Lower leg skin (tissue), 3 donors: ENCODE results near the gene OGFOD2.
"Not testable (repeated sequence)": the region's sequence is repeated elsewhere in the genome, so short reads cannot be mapped to it uniquely, and the experiment has no call there.

Experiments
- POLR2A ChIP-seq, 2 donors: fragments of 450-650 bp; IDR thresholded peaks; one replicate each; pipeline ENCODE4 v1.6.1; 2016 to 2017; ENCODE audit warnings: antibody characterized with exemption in 2 of 2, mild to moderate bottlenecking in 1 of 2, moderate library complexity in 1 of 2
- TF ChIP-seq, protein P1 (sequence below), 3 donors: fragments of 450-650 bp; IDR thresholded peaks; one replicate each; pipeline ENCODE4 v1.5.1; 2016; ENCODE audit warnings: antibody characterized with exemption in 3 of 3, mild to moderate bottlenecking in 3 of 3, moderate library complexity in 2 of 3

DNA sequence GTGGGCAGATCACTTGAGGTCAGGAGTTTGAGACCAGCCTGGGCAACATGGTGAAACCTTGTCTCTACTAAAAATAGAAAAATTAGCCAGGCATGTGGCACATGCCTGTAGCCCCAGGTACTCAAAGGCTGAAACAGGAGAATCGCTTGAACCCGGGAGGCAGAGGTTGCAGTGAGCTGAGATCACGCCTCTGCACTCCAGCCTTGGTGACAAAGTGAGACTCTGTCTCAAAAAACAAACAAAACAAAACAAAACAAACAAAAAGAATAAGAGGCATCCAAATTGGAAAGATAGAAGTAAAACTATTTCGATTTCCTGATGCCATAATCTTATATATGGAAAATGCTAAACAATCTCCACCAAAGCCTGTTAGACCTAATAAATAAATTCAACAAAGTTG is 39.4 kb downstream of the OGFOD2 start:
- TF ChIP-seq, protein P1, sequence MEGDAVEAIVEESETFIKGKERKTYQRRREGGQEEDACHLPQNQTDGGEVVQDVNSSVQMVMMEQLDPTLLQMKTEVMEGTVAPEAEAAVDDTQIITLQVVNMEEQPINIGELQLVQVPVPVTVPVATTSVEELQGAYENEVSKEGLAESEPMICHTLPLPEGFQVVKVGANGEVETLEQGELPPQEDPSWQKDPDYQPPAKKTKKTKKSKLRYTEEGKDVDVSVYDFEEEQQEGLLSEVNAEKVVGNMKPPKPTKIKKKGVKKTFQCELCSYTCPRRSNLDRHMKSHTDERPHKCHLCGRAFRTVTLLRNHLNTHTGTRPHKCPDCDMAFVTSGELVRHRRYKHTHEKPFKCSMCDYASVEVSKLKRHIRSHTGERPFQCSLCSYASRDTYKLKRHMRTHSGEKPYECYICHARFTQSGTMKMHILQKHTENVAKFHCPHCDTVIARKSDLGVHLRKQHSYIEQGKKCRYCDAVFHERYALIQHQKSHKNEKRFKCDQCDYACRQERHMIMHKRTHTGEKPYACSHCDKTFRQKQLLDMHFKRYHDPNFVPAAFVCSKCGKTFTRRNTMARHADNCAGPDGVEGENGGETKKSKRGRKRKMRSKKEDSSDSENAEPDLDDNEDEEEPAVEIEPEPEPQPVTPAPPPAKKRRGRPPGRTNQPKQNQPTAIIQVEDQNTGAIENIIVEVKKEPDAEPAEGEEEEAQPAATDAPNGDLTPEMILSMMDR (IDR thresholded peaks at IDR 0.05), result not testable (repeated sequence)
- TF ChIP-seq POLR2A (IDR thresholded peaks at IDR 0.05), result not testable (repeated sequence)
